HG03108 (cell line): ENCODE measurements around the gene CADM2.
"Not testable (repeated sequence)": the region's sequence is repeated elsewhere in the genome, so short reads cannot be mapped to it uniquely, and the experiment has no call there.

Experiments used
- ATAC-seq: cut with Tn5 transposase; IDR thresholded peaks from one replicate; pipeline ENCODE4 v1.9.1; 2021; ENCODE audit warnings: moderate library complexity; ENCODE audit not compliant: unreplicated experiment

CADM2 gene

GRCh38 chr3:85632921-85633320 is 674.1 kb downstream of the CADM2 start:
- no peak for ATAC-seq

GRCh38 chr3:85652360-85652759 is 693.6 kb downstream of the CADM2 start:
- no peak for ATAC-seq

GRCh38 chr3:85660451-85660850 is 701.7 kb downstream of the CADM2 start:
- no peak for ATAC-seq

GRCh38 chr3:85662462-85662861 is 703.7 kb downstream of the CADM2 start:
- no peak for ATAC-seq

DNA sequence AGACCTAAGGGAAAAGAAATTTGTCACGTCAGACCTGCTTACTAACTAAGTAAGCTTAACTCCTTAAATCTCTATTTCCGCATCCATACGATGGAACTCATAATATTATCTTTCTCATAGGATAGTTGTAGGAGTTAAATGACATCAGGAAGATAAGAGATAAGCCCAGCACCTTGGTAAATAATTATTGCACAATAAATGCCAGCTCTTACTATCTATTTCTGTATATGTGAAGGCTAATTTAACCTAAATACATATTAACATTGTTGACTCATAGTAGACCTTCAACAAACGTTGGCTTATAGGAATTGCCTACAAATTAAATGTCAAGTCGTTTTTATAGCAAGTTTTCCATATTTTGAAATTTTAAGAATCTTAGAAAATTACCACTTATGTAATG is 709.0 kb downstream of the CADM2 start:
- no peak for ATAC-seq

- ATAC-seq, result no peak
Measured at GRCh38 chr3:85670634-85671205, 711.9 kb downstream of the CADM2 start.

DNA sequence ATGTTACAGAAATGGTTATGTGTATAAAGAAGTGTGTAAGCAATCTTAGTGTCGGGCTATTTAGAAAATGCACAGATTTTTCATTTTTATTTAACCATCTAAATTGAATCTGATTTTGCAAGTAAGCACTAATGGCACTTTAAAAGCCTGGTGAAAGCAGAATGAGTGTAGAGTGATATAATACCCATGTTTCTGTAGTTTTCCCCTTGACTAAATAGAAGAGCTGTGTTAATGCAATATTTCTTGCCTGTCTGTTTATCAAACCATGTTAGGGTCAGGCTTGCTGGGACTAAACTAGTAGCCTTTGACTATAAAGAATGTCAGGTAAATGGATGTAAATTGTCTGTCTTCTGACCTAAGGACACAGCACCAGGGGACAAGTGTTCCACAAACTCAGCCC is 714.0 kb downstream of the CADM2 start:
- ATAC-seq, result no peak

- ATAC-seq, result no peak
Measured at GRCh38 chr3:85678713-85679112, 719.9 kb downstream of the CADM2 start.

DNA sequence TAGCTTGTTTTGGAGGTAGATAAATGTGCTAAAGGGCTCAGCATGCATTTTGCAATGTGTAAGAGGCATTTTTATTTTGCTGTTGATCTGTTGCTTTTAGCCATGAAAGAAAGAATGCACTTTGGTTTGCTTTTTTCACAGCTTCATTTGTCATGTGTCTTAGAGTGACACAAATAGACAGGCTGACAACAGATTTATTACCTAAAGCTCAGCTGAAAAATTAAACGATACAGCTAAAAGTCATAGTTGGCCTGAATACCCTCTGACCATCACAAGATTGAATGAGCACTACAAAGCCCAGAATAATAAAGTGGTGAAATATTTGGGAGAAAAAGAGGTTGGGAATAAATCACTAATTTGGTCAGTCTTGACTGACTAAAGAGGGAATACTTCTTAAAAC is 723.1 kb downstream of the CADM2 start:
- no peak for ATAC-seq

DNA sequence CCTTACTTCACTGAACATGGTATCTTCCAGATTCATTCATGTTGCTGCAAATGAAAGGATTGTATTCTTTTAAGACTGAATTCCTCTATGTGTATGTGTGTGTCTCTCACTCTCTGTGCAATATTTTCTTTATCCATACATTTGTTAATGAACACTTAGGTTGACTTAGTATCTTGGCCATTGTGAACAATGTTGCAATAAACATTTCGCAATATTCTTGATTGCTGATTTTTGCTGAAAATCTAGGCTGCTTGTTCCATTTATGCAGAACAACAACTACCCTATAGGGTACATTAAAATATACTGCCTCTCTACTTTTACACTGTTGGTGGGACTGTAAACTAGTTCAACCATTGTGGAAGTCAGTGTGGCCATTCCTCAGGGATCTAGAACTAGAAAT is 732.4 kb downstream of the CADM2 start:
- no peak for ATAC-seq

DNA sequence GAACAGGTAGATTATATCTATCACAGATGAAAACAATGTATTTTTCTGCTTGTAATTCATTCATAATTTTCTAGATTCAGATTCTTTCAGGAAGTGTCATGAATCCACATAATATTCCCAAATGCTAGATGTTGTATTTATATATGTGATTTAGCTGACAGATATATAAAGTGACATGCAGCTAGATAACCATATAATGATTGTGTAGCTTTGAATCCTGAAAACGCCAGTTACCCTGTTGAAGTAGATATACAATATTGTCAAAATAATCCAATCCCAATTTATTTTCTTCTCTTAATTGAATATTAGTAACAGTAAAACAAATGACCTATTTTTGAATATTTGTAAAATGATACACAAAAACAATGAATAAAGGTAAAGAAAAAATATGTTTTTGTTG is 738.4 kb downstream of the CADM2 start:
- no peak for ATAC-seq

DNA sequence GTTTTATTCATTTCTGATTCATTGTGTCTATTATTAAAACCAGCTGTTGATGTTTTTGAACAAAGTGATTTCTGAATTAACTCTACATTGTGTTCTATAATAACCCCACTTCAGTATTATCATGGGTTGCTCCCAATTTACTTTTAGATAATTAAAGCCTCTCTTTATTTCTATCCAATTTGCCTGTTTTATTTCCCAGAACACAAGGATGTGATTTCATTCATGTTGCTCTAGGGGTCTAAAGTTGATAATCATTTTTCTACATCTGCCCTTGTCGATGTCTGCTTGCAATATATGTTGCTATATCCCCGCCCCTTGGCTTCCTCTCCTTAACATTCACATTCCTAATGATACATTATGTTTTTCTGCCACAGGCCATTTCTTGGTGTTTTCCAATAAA is 747.3 kb downstream of the CADM2 start:
- no peak for ATAC-seq

DNA sequence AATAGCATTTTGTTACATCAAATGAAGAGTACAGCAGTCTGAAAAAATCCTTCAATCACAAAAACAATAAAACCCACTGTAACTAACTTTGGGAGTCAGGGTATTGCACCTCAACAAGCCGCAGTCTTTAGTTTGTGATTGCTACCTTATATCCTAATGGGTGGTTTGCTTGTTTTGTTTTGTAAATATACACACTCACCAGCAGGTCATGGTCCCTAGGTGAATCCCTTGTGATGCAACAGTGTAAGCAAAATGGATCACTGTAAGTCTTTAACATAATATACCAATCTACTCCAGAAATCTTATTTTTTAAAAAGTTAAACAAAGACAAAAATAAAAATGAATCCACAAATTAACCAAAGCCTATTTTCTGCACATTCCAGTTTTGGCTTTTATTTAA is 749.5 kb downstream of the CADM2 start:
- not testable (repeated sequence) for ATAC-seq

GRCh38 chr3:85709346-85709892 is 750.6 kb downstream of the CADM2 start:
- no peak for ATAC-seq

- no peak for ATAC-seq
Measured at GRCh38 chr3:85710490-85710889, 751.7 kb downstream of the CADM2 start.

DNA sequence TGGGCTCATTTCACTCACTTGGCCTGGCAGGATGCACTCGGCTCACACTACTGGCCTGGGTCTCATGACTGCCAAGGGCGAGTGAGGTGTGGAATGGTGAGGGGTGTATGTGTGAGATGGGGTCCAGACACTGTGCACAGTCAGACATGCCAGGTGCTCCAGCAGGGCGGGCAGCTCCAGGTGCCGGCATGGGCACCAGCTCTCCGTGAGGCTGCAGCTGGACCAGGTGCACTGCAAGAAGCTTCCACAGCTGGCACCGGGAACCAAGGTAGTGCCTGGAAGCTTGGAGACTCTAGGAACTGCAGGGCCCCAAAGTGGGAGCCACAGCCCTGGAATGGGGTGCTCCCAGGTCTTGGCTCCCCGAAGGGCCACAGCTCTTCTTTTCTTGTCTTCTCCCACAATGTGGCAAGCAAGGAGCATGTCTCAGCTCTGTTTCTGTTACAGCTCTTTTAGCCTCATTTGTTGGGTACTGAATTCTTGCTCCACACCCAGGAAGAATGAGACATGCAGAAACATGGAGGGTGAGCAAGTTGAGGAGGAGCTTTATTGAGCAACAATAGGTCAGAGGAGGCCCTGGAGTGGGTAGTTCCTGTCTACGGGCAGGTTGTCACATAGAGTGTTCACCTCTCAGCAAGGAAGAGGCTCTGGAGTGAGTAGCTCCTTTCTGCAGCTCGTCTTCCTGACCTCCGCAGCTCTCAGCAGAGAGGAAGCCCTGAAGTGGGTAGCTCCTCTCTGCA is 762.8 kb downstream of the CADM2 start:
- no peak for ATAC-seq

DNA sequence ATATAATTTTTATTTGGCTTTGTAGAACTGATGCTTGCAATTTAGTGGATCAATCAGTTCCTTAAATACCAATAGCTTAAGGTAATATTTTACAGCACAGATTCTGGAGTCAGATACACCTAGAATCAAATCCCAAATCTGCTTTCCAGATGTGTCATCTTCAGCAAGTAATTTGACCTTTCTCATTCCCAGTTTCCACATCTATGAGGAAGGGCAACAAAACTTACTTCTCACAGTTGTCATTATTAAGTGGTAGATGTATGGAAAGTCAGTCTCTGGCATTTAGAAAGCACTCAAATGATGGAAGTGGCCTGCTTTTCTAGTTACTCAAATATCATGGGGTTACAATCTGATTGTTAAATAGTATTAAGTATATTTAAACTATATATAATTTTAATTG is 767.0 kb downstream of the CADM2 start:
- no peak for ATAC-seq

DNA sequence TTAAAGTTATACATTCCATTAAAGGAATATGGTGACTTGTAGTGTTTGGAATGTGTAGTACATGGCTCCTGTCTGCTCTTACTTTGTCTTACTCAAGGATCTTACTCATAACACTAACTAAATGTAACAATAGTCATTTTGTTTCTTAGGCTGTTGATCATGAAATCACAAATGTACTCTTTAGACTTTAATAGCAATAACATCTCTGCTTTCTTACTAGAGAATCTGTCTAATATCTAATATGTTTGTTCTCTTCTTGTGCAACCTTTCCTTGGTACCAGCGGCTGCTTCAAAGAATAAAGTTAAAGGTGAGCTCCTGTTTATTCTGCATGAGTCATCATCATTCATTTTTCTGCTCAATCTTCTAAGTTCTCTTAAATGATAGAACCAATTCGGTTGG is 767.5 kb downstream of the CADM2 start:
- no peak for ATAC-seq

DNA sequence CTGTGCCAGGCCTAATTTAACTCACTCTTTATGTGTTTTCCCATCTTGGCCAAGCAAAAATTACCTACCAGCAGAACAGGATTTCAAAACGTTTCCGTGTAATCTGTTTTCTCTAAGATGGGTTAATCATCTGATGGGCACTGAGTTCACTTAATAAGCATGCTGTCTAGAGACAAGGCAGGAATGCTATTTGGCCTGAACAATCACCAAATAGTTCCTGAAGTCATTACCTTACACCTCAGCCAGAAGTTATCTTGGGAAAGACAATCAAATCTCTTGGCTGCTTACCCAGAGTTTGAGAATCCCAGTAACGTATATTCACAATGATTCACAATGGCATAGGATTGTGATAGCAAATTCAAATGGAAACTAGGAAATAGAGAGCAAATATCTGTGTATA is 779.1 kb downstream of the CADM2 start:
- no peak for ATAC-seq

- no peak for ATAC-seq
Measured at GRCh38 chr3:85740561-85740960, 781.8 kb downstream of the CADM2 start.

- ATAC-seq, result no peak
Measured at GRCh38 chr3:85758442-85758841, 799.7 kb downstream of the CADM2 start.

GRCh38 chr3:85760342-85760741 is 801.6 kb downstream of the CADM2 start:
- no peak for ATAC-seq

GRCh38 chr3:85780806-85781205 is 822.0 kb downstream of the CADM2 start:
- ATAC-seq, result no peak
